GM18526 (cell line): ENCODE data around the gene ANKRD52.

Source experiments
- POLR2A ChIP-seq: IDR thresholded peaks from 3 replicates; pipeline ENCODE4 v1.6.1; 2011; ENCODE audit not compliant: insufficient read length; ENCODE audit errors: extremely low read depth

The ANKRD52 gene

GRCh38 chr12:56256326-56256960 is 1.7 kb downstream of the ANKRD52 start:
- no peak for TF ChIP-seq POLR2A

- TF ChIP-seq POLR2A: no peak
Measured at GRCh38 chr12:56255671-56256070, 2.5 kb downstream of the ANKRD52 start.

GRCh38 chr12:56253091-56253490 is 5.1 kb downstream of the ANKRD52 start:
- no peak for TF ChIP-seq POLR2A

- TF ChIP-seq POLR2A: no peak
Measured at GRCh38 chr12:56252649-56253048, 5.5 kb downstream of the ANKRD52 start.

GRCh38 chr12:56248711-56249110 is 9.5 kb downstream of the ANKRD52 start:
- no peak for TF ChIP-seq POLR2A

GRCh38 chr12:56247923-56248322 is 10.3 kb downstream of the ANKRD52 start:
- no peak for TF ChIP-seq POLR2A

GRCh38 chr12:56244494-56244893 is 13.7 kb downstream of the ANKRD52 start:
- TF ChIP-seq POLR2A: no peak

GRCh38 chr12:56243731-56244181 is 14.4 kb downstream of the ANKRD52 start:
- TF ChIP-seq POLR2A: no peak

GRCh38 chr12:56242986-56243385 is 15.2 kb downstream of the ANKRD52 start:
- no peak for TF ChIP-seq POLR2A

GRCh38 chr12:56241424-56242303 is 16.5 kb downstream of the ANKRD52 start:
- no peak for TF ChIP-seq POLR2A

- TF ChIP-seq POLR2A: no peak
Measured at GRCh38 chr12:56237552-56237951, 20.6 kb downstream of the ANKRD52 start.

- no peak for TF ChIP-seq POLR2A
Measured at GRCh38 chr12:56236985-56237384, 21.2 kb downstream of the ANKRD52 start.

- TF ChIP-seq POLR2A: no peak
Measured at GRCh38 chr12:56236091-56236490, 22.1 kb downstream of the ANKRD52 start.

- TF ChIP-seq POLR2A: no peak
Measured at GRCh38 chr12:56234746-56235436, 23.3 kb downstream of the ANKRD52 start.

- no peak for TF ChIP-seq POLR2A
Measured at GRCh38 chr12:56231184-56231582, 27.0 kb downstream of the ANKRD52 start.
